GM19035 (cell line): ENCODE measurements around the gene ANTXRL.
"Not testable (repeated sequence)": the region's sequence is repeated elsewhere in the genome, so short reads cannot be mapped to it uniquely, and the experiment has no call there.

ENCODE experiments used
- ATAC-seq: cut with Tn5 transposase; IDR thresholded peaks from one replicate; pipeline ENCODE4 v1.9.1; 2021; ENCODE audit not compliant: unreplicated experiment

Gene ANTXRL

DNA sequence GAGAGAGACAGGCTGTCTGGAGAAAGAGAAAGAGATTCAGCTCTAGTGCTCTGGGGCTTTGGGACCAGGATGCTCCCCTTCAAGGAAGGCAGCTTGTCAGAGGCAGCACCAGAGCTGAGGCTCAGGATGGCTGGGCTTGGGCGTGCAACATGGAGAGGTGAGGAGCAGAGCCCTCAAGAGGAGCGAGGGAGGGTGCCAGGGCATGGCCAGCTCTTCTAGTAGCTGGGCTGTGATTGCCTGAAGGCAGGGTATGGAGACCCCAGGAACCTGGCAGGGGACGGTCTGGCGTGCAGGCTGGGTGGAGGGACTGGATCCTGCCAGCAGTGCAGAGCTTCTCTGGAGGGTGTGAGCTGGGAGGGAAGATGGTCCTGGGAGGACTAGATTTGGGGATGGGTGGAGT, 40.2 kb downstream of the ANTXRL start:
- ATAC-seq = no peak

DNA sequence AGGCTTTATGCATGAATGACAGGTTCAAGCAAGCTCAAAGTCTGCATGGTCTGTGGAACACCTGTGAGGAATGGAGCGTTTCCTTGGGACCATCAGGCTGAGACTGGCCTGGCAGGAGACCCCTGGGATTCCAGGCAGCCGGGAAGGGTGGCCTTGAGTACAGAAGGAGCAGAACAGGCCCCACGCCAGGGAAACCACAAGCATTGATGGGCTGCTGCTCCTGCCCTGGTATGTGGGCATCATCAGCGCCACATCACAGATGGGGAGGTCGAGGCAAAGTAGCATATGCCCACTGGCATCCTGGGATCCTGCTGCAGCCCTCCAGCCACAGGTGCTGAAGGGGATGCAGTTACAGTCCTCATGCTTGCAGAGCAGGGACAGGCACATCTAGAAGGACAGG, 40.9 kb downstream of the ANTXRL start:
- ATAC-seq = no peak

DNA sequence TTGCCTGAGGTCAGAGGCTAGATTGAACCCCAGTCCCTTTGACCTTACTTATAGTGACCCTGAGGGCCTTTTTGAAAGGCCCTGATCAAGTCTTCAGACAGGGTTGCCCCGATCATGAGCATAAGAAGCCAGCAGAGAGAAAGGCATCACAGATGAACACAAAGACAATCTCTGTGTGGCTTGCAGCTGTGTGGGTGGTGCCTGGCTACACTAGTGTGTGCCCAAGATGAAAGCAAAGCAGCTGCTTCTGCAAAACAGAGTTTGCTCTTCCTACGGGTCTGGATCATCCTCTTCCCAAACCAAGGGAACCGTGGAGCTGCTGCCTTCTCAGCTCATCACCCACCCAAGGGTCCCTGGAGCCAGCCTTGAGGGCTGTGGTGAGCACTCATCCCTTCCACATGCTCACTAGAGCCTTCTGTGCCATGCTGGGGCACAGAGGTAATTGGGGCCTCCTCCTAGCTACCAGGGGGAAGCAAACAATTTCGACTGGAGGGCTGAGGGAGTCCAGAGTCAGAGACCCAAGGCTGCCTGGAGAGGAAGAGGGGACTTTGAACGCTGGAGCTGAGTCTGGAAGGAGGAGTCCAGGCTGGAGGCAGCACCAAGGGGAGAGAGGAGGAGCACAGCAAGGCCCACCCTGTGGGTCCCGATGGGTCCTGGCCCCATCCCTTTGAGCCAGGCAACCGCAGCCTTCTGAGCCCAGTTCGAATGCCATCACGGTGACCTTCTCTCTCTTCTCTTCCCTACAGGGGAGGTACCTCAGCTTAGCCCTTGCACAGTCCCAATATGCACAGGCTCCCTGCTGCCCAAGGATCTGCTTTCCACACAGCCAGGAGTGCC, 42.3 kb downstream of the ANTXRL start:
- no peak for ATAC-seq

DNA sequence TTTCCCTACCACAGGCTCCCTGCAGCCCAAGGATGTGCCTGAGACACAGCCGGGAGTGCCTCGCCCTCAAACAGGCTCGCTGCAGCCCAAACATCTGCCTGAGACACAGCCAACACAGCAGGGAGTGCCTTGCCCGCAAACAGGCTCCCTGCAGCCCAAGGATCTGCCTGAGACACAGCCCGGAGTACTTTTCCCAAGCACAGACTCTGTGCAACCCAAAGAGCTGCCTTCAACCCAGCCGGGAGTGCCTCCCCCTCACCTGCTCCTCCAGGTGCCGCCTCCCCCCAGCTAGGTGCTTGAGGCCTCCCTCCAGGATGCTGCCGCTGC, 42.9 kb downstream of the ANTXRL start:
- ATAC-seq = no peak

DNA sequence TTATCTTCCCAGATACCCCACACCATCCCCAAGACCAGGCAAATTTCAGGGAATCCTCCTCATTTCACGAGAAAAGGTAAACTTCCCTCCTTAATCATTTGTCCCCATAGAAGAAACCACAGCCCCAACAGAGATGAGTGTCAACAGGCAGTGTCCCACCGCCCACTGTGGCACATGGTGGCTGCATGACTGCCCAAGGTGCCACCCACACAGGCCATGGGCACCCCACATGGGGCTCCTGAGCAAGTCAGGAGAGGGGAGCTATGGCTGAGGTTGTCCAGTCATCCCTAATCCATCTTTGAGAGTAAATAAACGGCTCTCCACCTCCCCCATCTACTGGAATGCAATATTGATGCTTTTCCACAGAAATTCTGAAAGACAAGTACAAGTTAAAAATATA, 44.1 kb downstream of the ANTXRL start:
- no peak for ATAC-seq

DNA sequence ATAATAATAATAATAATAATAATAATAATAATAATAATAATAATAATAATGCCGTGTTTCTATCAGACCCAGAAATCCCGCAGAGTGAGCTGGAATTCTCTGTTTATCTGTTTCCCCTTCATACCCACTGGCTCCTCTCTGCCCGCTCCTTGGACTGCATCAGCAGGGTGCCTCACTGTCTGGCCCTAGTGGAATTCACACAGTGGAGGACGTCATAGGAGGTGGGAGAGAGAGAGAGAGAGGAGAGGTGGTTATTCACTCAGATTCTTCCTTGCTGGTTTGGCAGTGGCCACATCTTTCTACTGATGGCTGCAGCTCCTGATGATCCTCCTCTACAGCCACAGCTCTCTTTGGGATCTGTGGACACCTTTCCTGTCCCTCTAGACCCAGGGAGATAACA, 78.7 kb downstream of the ANTXRL start:
- ATAC-seq = not testable (repeated sequence)

DNA sequence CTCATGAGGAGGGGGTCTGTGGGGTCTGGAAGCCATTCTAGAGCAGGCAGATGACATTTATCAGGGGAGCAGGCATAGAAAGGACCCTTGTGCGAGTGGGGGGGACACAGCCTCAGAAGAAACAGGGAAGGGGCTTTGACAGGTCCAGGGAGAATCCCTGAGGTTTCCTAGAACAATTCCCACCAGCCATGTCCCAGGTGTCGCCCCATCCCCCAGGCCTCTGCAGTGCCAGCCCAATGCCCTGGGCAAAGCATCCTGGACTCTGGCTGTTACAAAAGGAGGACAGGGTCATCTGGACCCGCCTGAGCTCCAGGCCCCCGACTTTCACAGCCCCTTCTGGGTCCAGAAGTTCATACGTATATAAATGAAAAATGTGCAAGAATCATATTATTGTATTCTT, 80.4 kb downstream of the ANTXRL start:
- not testable (repeated sequence) for ATAC-seq

DNA sequence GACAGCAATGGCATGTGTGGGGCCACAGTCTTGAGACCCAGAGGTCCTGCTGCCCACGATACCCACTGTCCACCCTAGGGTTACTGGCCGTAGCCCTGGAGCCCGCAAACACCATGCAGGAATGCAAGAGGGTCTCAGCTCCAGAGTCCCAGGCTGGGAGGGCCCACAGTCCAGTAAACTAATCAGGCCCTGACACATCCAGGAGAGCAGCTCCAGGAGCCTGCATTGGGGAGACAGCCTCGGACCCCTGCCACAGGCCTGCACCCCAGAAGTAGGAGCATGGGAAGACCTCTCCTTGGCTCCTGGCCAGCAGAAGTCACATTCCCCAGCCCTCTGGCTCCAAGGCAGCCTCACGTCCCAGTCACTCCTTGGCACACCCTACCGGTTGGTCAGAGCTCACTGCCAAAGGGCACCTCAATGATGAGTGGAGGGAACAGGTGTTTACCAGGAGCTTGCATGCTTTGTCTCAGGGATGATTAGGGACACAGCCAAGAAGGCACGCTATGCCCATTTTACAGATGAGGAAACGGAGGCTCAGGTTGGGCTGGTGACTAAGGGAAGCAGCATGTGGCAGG, 81.0 kb downstream of the ANTXRL start:
- ATAC-seq = not testable (repeated sequence)

DNA sequence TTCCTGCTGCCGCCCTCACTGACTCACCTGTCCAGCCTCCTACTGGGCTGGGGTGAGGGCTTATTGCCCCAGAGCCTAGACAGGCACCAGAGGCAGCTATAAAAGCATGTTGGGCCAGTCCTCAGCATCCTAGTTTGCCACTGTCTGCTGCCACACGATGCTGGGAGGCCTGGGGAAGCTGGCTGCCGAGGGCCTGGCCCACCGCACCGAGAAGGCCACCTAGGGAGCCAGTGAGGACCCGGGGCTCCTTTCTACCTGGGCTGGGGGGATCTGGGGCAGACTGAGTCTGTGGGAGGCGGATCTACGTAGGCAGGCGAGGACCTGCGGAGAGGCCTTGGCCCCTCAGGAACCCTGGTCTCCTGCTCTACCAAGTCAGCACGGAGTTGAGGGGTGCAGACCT, 82.2 kb downstream of the ANTXRL start:
- ATAC-seq = not testable (repeated sequence)

DNA sequence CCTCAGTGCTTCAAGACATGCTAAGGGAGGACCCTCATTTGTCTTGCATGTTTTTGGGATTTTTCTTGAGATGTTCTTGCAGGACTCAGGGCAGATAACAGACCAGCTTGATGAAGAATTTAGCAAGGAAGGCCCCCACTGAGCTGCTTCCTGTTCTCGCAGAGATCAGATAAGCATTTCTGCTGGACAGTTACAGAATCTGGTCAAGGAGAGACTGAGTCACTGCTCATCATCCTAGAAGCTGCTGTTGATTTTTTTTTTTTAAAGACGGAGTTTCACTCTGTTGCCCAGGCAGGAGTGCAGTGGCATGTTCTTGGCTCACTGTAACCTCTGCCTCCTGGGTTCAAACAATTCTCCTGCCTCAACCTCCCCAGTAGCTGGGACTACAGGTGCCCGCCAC, 87.6 kb downstream of the ANTXRL start:
- ATAC-seq = not testable (repeated sequence)

DNA sequence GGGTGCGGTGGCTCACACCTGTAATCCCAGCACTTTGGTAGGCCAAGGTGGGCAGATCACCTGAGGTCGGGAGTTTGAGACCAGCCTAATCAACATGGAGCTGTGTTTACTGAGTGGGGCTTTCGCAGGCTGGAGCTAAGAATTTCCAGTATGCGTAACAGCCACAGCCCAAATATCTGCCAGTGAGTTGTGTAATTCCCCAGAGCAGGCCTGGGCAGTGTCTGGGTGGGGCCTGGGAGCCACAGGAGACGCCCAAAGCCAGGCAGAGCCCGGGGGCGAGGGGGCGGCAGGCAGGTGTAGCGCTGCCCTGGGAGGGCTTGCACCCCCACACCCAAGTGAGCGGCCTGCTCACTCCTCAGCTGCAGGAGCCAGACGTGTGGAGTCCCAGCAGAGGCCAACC, 88.6 kb downstream of the ANTXRL start, which contains the start of gene ANXA8L1:
Gene ANXA8L1, plus strand, starts transcription at position 371 of the 400 bp plus-strand sequence. CDS start 76 bp downstream, outside the sequence.
- ATAC-seq = not testable (repeated sequence)

DNA sequence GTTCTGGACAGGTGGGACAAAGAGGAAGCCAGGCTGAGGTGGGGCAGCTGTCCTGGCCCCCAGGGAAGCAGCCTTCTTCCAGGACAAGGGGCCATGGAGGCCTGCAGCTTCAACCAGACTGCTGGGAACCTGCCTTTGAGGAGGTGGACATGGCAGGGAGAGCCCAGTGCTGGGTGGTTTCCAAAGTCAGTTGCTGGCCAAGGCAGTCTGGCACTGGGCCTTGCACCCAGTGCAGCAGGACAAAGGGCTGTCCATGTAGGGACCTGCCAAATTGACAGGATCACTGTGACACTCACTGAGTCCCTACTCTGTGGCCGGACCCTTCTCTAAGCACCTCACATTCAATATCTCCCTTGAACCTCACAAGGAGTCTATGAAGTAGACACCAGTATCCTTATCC, 90.2 kb downstream of the ANTXRL start:
- not testable (repeated sequence) for ATAC-seq

DNA sequence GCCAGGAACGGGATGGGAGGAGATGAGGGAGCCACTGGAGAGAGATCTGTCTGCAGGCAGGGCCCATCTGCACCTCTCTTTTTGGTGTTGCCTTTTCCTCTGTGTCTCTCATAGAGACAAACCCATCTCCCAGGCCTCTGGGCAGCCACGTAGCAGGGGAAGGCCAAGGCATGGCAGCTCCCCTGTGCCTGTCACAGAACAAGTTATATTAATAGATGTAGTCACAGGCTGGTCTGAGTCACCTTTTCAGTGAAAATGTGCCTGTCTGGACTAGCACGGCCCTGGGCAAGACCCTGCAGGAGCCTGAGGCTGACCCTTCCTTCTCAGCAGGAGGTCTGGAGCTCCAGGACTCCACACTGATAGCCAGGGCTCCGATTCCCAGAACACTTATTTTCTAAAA, 90.9 kb downstream of the ANTXRL start:
- ATAC-seq = not testable (repeated sequence)

DNA sequence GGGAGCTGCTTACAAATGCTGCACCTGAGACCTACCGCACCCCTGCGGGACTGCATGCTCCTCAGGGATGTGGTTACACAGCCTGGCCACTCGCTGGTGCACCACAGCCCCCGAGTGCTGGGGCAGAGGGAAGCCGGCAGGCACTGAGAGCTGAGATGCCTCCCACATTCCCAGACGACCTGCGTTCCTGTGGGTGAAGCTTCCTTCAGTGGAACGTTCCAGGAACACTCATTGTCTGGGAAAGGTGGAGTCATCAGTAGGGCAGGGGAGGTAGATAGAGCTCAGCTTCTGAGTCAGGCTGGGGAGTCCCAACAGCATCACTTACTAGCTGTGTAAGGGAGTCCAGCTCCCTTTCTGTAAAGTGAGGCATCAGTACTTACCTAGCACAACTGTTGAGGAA, 91.3 kb downstream of the ANTXRL start:
- not testable (repeated sequence) for ATAC-seq

DNA sequence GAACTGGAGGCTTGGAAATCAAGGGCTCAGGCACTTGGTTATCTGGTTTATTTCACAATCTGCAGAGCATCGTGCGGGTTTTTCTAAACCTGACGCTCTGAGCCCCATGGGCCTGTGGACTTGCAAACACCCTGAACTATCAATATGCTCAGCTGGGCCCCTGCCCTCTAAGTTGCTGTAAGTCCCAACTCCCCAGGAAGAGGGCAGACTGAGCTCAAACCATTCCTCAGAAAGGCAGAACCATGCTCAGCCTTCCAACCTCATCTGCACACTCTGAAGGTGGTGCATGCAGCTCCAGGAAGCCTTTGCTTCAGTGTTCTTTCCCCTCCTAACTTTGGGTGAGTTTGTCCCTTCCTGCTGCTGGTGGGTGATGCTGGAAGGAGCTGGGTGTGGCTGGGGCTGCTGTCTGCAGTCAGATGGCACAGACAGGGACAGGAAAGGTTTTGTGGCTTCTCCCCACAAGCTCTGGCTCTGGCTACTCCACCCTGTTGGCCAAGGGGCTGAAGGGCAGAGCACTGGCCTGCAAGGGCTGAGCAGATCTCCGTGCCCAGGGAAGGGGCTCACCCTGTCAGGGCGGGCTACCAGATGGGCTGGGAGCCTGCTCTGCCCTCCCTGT, 92.5 kb downstream of the ANTXRL start:
- not testable (repeated sequence) for ATAC-seq
